NK-92 treated with Interleukin-12 subunit alpha and Interleukin-12 subunit beta, amount 100 ng/mL, for 24 hours (cell line): ENCODE results near the gene CARD14.
"Not testable (repeated sequence)": the region's sequence is repeated elsewhere in the genome, so short reads cannot be mapped to it uniquely, and the experiment has no call there.

ENCODE experiments used
- DNase-seq: peaks from one replicate; lab custom pipeline; 2025; lab: John Stamatoyannopoulos, UW

Gene CARD14

GRCh38 chr17:80185968-80186367 is 16.1 kb downstream of the CARD14 start:
- DNase-seq, result no peak

GRCh38 chr17:80187090-80187489 is 17.3 kb downstream of the CARD14 start:
- DNase-seq, result no peak

GRCh38 chr17:80187515-80187941 is 17.7 kb downstream of the CARD14 start:
- no peak for DNase-seq

GRCh38 chr17:80189611-80190010 is 19.8 kb downstream of the CARD14 start:
- no peak for DNase-seq

- DNase-seq, result no peak
Observed at GRCh38 chr17:80190716-80191115, 20.9 kb downstream of the CARD14 start.

GRCh38 chr17:80191192-80191591 is 21.4 kb downstream of the CARD14 start:
- DNase-seq, result no peak

GRCh38 chr17:80191865-80192661 is 22.2 kb downstream of the CARD14 start:
- DNase-seq, result no peak

GRCh38 chr17:80195141-80195540 is 25.3 kb downstream of the CARD14 start:
- DNase-seq, result no peak

GRCh38 chr17:80195671-80196529 is 26.1 kb downstream of the CARD14 start:
- DNase-seq, result no peak

- DNase-seq, result no peak
Observed at GRCh38 chr17:80196652-80197051, 26.8 kb downstream of the CARD14 start.

GRCh38 chr17:80198144-80198661 is 28.4 kb downstream of the CARD14 start:
- no peak for DNase-seq

- DNase-seq, result not testable (repeated sequence)
Observed at GRCh38 chr17:80199295-80199694, 29.5 kb downstream of the CARD14 start.

- DNase-seq, result no peak
Observed at GRCh38 chr17:80201446-80201845, 31.6 kb downstream of the CARD14 start.

- no peak for DNase-seq
Observed at GRCh38 chr17:80202197-80202596, 32.4 kb downstream of the CARD14 start.

- DNase-seq, result no peak
Observed at GRCh38 chr17:80203471-80203963, 33.7 kb downstream of the CARD14 start.

GRCh38 chr17:80204626-80205468 is 35.0 kb downstream of the CARD14 start:
- DNase-seq, result no peak

- no peak for DNase-seq
Observed at GRCh38 chr17:80205811-80206210, 36.0 kb downstream of the CARD14 start.

GRCh38 chr17:80208050-80208449 is 38.2 kb downstream of the CARD14 start:
- no peak for DNase-seq

GRCh38 chr17:80209765-80210164 is 39.9 kb downstream of the CARD14 start:
- DNase-seq, result no peak

- DNase-seq, result no peak
Observed at GRCh38 chr17:80210348-80211108, 40.7 kb downstream of the CARD14 start.

- no peak for DNase-seq
Observed at GRCh38 chr17:80212109-80212508, 42.3 kb downstream of the CARD14 start.
